Subcutaneous adipose tissue (tissue), 4 donors: Measurements from ENCODE around the gene CAMSAP1. TPM values are rescaled to one million over a fixed set of nuclear protein-coding genes. Genes with fewer than 3 reads are reported as not detected.

Experiments
- total RNA-seq, 4 donors: library from RNA; depleted of rRNA; stranded (reverse); fragments of >200 nt; gene quantifications; one replicate each; pipeline ENCODE4 v1.1.0, GENCODE V29; 2016
- TF ChIP-seq, protein P1 (sequence below): fragments of 450-650 bp; IDR thresholded peaks from one replicate; pipeline ENCODE4 v1.5.1; 2016; ENCODE audit warnings: low read depth, mild to moderate bottlenecking, control low read depth, antibody characterized with exemption, moderate library complexity

The CAMSAP1 gene
- total RNA-seq, 4 donors from 2014 or later = 23.6 to 35.0 (median 24.1) TPM

- TF ChIP-seq, protein P1, sequence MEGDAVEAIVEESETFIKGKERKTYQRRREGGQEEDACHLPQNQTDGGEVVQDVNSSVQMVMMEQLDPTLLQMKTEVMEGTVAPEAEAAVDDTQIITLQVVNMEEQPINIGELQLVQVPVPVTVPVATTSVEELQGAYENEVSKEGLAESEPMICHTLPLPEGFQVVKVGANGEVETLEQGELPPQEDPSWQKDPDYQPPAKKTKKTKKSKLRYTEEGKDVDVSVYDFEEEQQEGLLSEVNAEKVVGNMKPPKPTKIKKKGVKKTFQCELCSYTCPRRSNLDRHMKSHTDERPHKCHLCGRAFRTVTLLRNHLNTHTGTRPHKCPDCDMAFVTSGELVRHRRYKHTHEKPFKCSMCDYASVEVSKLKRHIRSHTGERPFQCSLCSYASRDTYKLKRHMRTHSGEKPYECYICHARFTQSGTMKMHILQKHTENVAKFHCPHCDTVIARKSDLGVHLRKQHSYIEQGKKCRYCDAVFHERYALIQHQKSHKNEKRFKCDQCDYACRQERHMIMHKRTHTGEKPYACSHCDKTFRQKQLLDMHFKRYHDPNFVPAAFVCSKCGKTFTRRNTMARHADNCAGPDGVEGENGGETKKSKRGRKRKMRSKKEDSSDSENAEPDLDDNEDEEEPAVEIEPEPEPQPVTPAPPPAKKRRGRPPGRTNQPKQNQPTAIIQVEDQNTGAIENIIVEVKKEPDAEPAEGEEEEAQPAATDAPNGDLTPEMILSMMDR = no peak
Measured at GRCh38 chr9:135840539-135840938, 66.8 kb downstream of the CAMSAP1 start.

- TF ChIP-seq, protein P1 = no peak
Measured at GRCh38 chr9:135840107-135840506, 67.2 kb downstream of the CAMSAP1 start.

GRCh38 chr9:135839516-135839915, 67.8 kb downstream of the CAMSAP1 start:
- TF ChIP-seq, protein P1 = no peak

DNA sequence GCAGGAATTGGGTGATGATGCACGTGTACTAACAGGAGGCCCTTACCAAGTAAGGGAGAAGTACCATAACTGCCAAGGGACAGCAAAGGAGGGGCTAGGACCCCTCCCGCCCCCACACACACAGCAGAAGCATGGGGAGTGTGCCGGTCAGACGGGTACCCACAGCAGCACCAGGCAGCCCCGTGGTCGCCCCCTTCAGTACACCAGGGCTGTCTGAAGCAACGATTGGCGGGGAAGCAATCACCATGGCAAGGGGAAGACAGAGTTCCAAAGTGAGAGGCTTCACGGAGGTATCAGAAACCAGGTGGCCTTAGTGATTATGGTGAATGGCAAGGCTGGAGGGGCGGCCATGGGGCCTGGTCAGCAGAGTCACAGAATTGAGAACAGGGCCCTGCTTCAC, 72.2 kb downstream of the CAMSAP1 start:
- TF ChIP-seq, protein P1 = no peak

- TF ChIP-seq, protein P1 = no peak
Measured at GRCh38 chr9:135833864-135834263, 73.5 kb downstream of the CAMSAP1 start.

DNA sequence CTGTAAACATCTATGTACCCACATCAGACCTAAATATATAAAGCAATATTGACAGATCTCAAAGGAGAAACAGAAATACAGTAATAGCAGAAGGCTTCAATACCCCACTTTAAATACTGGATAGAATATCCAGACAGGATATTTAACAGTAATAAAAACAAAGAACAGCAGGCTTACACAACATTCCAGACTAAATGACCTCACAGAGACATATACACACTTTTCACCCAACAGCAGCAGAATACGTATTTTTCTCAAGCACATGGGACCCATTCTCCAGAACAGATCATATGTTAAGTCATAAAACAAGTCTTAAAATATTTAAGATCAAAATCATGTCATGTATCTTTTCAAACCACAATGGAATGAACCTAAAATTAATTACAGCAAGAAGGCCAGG, 76.8 kb downstream of the CAMSAP1 start:
- TF ChIP-seq, protein P1 = no peak

- TF ChIP-seq, protein P1 = no peak
Measured at GRCh38 chr9:135828656-135829055, 78.7 kb downstream of the CAMSAP1 start.
